Skeletal muscle satellite cell (primary cell): ENCODE data around the gene USP7.
"Not testable (repeated sequence)": the region's sequence is repeated elsewhere in the genome, so short reads cannot be mapped to it uniquely, and the experiment has no call there.

Experiments used
- H3K27me3 ChIP-seq: 2 replicates; pipeline ENCODE4 v1.7.0; 2013; ENCODE audit warnings: low read length; ENCODE audit not compliant: control insufficient read depth, insufficient read depth
- H3K36me3 ChIP-seq: 2 replicates; pipeline ENCODE4 v1.7.0; 2013; ENCODE audit warnings: mild to moderate bottlenecking, control low read depth, low read length; ENCODE audit not compliant: insufficient read depth
- H3K4me1 ChIP-seq: 2 replicates; pipeline ENCODE4 v1.7.0; 2013; ENCODE audit warnings: low read length; ENCODE audit not compliant: control insufficient read depth, insufficient read depth
- H3K4me2 ChIP-seq: 2 replicates; pipeline ENCODE4 v1.7.0; 2013; ENCODE audit warnings: mild to moderate bottlenecking, low read length
- H3K4me3 ChIP-seq: 2 replicates; pipeline ENCODE4 v1.7.0; 2013; ENCODE audit warnings: low read length
- H3K9ac ChIP-seq: 2 replicates; pipeline ENCODE4 v1.7.0; 2013; ENCODE audit warnings: mild to moderate bottlenecking, low read depth, low read length, moderate library complexity
- H3K9me3 ChIP-seq: replicated peaks from 2 replicates; pipeline ENCODE4 v1.7.0; 2013; ENCODE audit warnings: mild to moderate bottlenecking, control low read depth, low read length

The USP7 gene

DNA sequence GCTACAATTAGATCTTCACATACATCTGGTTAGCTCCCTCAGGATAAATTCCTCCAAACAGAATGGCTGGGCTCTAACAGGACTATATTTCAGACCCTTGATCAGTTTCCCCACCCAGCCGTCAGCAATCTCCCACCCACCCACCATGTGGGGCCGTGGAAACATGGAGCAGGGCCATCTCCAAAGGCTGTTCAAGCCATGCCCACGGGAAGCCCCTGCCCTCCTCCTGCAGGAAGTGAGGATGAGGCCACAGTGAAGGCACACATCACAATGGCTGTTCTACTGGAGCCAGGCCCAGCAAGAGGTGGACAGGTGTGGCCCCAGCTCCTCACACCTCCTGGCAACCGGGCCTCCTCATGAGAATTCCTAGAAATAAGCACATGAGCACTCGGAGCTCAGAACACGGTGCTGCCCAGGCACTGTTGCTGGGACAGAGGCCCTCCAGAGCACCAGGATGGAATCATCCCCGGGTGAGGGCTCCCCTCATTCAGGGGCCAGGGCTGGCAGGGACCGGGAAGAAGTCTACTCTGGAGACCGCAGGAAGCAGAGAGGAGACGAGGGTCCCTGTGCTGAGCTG, 81.6 kb downstream of the USP7 start, which contains the start of gene LITAFD:
Gene LITAFD (plus strand): TSS at position 311 of the 577 bp plus-strand sequence. CDS start 2,005 bp downstream, outside the sequence.
- H3K4me2 ChIP-seq: no peak within 1 kb of the TSS
- H3K9me3 ChIP-seq: no peaks in the 10 kb centered on the region
- no peak within 1 kb of the TSS for H3K9ac ChIP-seq
- no peak within 1 kb of the TSS for H3K4me3 ChIP-seq
- H3K36me3 ChIP-seq: peaks cover 2% of the 10 kb centered on the region
- H3K27me3 ChIP-seq: no peaks in the 10 kb centered on the region
- H3K4me1 ChIP-seq: peaks cover 46% of the 10 kb centered on the region

- no peaks in the 10 kb centered on the region for H3K27me3 ChIP-seq
- H3K36me3 ChIP-seq: no peaks in the 10 kb centered on the region
- H3K9ac ChIP-seq: no peak overlapping the region
- H3K9me3 ChIP-seq: no peaks in the 10 kb centered on the region
- peaks cover 35% of the 10 kb centered on the region for H3K4me1 ChIP-seq
- no peak overlapping the region for H3K4me2 ChIP-seq
- no peak overlapping the region for H3K4me3 ChIP-seq
Observed at GRCh38 chr16:8880839-8881510, 82.7 kb downstream of the USP7 start.

- Histone ChIP-seq H3K4me2 (peak overlapping the region; percentile 51), H3K9ac (peak overlapping the region; percentile 16), H3K4me3 (no peak overlapping the region), H3K9me3 (no peaks in the 10 kb centered on the region), H3K27me3 (no peaks in the 10 kb centered on the region), H3K36me3 (no peaks in the 10 kb centered on the region), H3K4me1 (peaks cover 15% of the 10 kb centered on the region)
Observed at GRCh38 chr16:8878523-8878911, 85.2 kb downstream of the USP7 start.

GRCh38 chr16:8877894-8878522, 85.7 kb downstream of the USP7 start:
- H3K27me3 ChIP-seq: no peaks in the 10 kb centered on the region
- peaks cover 15% of the 10 kb centered on the region for H3K4me1 ChIP-seq
- H3K4me3 ChIP-seq: no peak overlapping the region
- H3K4me2 ChIP-seq: peak overlapping the region; percentile 51
- no peaks in the 10 kb centered on the region for H3K9me3 ChIP-seq
- H3K9ac ChIP-seq: peak overlapping the region; percentile 16
- H3K36me3 ChIP-seq: no peaks in the 10 kb centered on the region

- H3K4me2 ChIP-seq, H3K36me3 ChIP-seq, H3K9me3 ChIP-seq, H3K9ac ChIP-seq, H3K27me3 ChIP-seq, H3K4me3 ChIP-seq: not testable (repeated sequence)
- peaks cover 26% of the 10 kb centered on the region for H3K4me1 ChIP-seq
Observed at GRCh38 chr16:8875317-8875716, 88.4 kb downstream of the USP7 start.

- H3K27me3 ChIP-seq: no peaks in the 10 kb centered on the region
- H3K9ac ChIP-seq: no peak overlapping the region
- peaks cover 27% of the 10 kb centered on the region for H3K4me1 ChIP-seq
- H3K36me3 ChIP-seq: no peaks in the 10 kb centered on the region
- no peak overlapping the region for H3K4me2 ChIP-seq
- H3K4me3 ChIP-seq: no peak overlapping the region
- H3K9me3 ChIP-seq: no peaks in the 10 kb centered on the region
Observed at GRCh38 chr16:8874388-8874787, 89.3 kb downstream of the USP7 start.

GRCh38 chr16:8873866-8874195, 89.9 kb downstream of the USP7 start:
- not testable (repeated sequence) for H3K36me3 ChIP-seq, H3K9me3 ChIP-seq, H3K4me3 ChIP-seq, H3K4me2 ChIP-seq, H3K27me3 ChIP-seq, H3K9ac ChIP-seq
- peaks cover 26% of the 10 kb centered on the region for H3K4me1 ChIP-seq

DNA sequence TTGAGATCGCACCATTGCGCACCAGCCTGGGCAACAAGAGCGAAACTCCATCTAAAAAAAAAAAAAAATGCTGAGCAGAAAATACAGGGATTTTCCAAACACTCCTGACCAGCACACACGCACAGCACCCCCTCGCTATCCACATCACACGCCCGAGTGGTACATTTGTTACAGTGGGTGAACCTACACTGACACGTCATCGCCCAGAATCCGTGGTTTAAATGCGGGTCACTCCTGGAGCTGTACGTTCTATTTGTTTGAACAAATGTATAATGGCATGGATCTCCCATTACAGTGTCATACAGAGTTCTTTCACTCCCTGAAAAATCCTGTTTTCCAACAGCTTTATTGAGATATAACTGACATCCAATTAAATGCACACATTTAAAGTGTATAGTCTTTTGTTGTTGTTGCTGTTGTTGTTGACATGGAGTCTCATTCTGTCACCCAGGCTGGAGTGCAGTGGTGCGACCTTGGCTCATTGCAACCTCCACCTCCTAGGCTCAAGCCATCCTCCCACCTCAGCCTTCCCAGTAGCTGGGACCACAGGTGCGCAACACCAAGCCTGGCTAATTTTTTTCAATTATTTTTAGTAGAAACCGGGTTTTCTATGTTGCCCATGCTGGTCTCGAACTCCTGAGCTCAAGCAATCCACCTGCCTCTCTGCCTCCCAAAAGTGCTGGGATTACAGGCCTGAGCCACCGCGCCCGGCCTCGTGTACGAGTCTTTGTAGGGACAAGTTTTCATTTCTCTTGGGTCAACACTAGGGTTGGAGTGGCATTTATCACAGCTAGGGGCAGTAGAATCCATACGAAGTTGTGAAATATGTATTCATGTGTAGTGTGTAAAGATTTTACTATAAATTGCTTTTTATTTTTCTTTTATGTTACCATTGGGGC, 90.5 kb downstream of the USP7 start:
- Histone ChIP-seq H3K4me3 (no peak overlapping the region), H3K4me2 (no peak overlapping the region), H3K9ac (no peak overlapping the region), H3K4me1 (peaks cover 20% of the 10 kb centered on the region), H3K9me3 (no peaks in the 10 kb centered on the region), H3K27me3 (no peaks in the 10 kb centered on the region), H3K36me3 (no peaks in the 10 kb centered on the region)

DNA sequence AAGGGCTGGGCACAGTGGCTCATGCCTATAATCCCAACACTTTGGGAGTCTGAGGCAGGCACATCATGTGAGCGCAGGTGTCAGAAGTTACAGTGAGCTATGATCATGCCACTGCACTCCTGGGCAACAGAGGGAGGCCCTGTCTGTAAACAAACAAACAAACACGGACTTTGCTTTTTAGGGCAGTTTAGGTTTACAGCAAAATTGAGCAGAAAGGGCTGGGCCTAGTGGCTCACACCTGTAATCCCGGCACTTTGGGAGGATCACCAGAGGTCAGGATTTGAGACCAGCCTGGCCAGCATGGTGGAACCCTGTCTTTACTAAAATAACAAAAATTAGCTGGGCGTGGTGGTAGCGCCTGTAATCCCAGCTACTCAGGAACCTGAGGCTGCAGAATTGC, 91.6 kb downstream of the USP7 start:
- Histone ChIP-seq H3K4me2 (no peak overlapping the region), H3K4me1 (peaks cover 17% of the 10 kb centered on the region), H3K9me3 (no peaks in the 10 kb centered on the region), H3K27me3 (no peaks in the 10 kb centered on the region), H3K9ac (no peak overlapping the region), H3K36me3 (no peaks in the 10 kb centered on the region), H3K4me3 (no peak overlapping the region)

- not testable (repeated sequence) for H3K9me3 ChIP-seq, H3K4me2 ChIP-seq, H3K9ac ChIP-seq, H3K36me3 ChIP-seq, H3K4me3 ChIP-seq, H3K27me3 ChIP-seq
- peaks cover 24% of the 10 kb centered on the region for H3K4me1 ChIP-seq
Observed at GRCh38 chr16:8869988-8870241, 93.8 kb downstream of the USP7 start.

- peaks cover 29% of the 10 kb centered on the region for H3K4me1 ChIP-seq
- H3K4me2 ChIP-seq: peak overlapping the region; percentile 77
- peak overlapping the region; percentile 67 for H3K4me3 ChIP-seq
- H3K27me3 ChIP-seq: no peaks in the 10 kb centered on the region
- H3K9me3 ChIP-seq: no peaks in the 10 kb centered on the region
- H3K9ac ChIP-seq: peak overlapping the region; percentile 52
- H3K36me3 ChIP-seq: no peaks in the 10 kb centered on the region
Observed at GRCh38 chr16:8869212-8869987, 94.3 kb downstream of the USP7 start.
